ENCODE measurements around the gene SPRR3. TPM values are rescaled to one million over a fixed set of nuclear protein-coding genes. Genes with fewer than 3 reads are reported as not detected.

Gene SPRR3
- total and polyA plus RNA-seq, 4 donors = 0.50 to 1.9 (median 1.2) TPM; not detected in 1

DNA sequence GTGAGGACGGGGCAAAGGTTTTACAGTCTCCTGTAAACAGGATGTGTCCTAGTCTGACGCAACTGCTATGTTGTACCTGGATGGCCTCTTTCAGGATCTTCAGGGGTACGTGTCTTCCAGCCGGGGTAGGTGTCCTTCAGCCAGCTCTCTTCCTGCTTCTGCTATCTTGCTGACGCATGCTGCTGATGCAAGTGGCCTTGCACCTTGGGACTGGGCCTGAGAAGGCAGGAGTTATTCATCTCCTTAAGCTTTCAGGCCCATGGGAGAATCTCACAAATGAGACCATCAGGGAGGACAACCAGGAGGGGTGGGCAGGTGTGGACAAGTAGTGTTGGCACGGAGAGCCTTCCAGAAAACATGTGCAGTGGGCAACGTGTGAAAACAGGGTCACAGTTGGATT, 21.6 kb downstream of the SPRR3 start:
- no peak for ATAC-seq (ENCODE audit: insufficient read depth, low FRiP score)
- Histone ChIP-seq H3K27me3 (ENCODE audit: control insufficient read depth in 3 of 3, insufficient read depth in 3 of 3, low read length in 2 of 3) (no peaks in the 10 kb centered on the region), H3K27ac (ENCODE audit: low read depth in 1 of 2, low read length in 1 of 2) (no peak overlapping the region), H3K4me3 (no peak overlapping the region), H3K9ac (ENCODE audit: insufficient read depth in 1 of 2, low read length in 2 of 2) (no peak overlapping the region), H3K9me3 (ENCODE audit: control insufficient read depth in 4 of 4, insufficient read depth in 3 of 4, low read length in 3 of 4) (peaks cover 0 to 3% (median 0%) of the 10 kb centered on the region in 4 donors), H3K4me1 (ENCODE audit: control insufficient read depth in 5 of 5, insufficient read depth in 5 of 5, low read length in 5 of 5) (no peaks in the 10 kb centered on the region), H3K36me3 (ENCODE audit: control insufficient read depth in 4 of 4, insufficient read depth in 4 of 4, low read length in 4 of 4) (no peaks in the 10 kb centered on the region)
- WGBS, 2 donors = 84 to 91% methylated on average over 7 of the region's 7 CpGs
- DNase-seq = no peak
- TF ChIP-seq, protein P1, sequence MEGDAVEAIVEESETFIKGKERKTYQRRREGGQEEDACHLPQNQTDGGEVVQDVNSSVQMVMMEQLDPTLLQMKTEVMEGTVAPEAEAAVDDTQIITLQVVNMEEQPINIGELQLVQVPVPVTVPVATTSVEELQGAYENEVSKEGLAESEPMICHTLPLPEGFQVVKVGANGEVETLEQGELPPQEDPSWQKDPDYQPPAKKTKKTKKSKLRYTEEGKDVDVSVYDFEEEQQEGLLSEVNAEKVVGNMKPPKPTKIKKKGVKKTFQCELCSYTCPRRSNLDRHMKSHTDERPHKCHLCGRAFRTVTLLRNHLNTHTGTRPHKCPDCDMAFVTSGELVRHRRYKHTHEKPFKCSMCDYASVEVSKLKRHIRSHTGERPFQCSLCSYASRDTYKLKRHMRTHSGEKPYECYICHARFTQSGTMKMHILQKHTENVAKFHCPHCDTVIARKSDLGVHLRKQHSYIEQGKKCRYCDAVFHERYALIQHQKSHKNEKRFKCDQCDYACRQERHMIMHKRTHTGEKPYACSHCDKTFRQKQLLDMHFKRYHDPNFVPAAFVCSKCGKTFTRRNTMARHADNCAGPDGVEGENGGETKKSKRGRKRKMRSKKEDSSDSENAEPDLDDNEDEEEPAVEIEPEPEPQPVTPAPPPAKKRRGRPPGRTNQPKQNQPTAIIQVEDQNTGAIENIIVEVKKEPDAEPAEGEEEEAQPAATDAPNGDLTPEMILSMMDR (IDR thresholded peaks at IDR 0.05; ENCODE audit: control extremely low read depth, extremely low read depth) = no peak

DNA sequence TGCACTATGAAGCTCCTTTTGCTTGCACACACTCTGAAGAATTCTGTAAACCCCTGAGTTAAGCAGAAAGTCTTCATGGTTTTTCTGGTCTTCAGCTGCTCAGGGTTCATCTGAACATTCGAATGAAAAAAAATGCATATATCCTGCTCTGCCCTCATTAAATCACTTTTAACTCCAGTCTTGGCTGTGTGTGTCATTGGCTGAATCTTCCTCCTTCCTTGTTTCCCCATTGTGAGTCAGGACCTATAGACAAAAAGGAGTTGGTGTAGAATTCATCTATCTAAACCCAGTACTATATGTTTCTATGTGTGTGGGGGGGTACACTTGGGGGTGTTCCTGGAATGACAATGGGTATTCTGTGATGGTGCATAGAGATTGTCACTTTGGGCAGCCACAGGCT, 22.9 kb downstream of the SPRR3 start:
- Histone ChIP-seq H3K4me3 (no peak overlapping the region), H3K27me3 (ENCODE audit: control insufficient read depth in 3 of 3, insufficient read depth in 3 of 3, low read length in 2 of 3) (no peaks in the 10 kb centered on the region), H3K9me3 (ENCODE audit: control insufficient read depth in 4 of 4, insufficient read depth in 3 of 4, low read length in 3 of 4) (peaks cover 0 to 5% (median 0%) of the 10 kb centered on the region in 4 donors), H3K36me3 (ENCODE audit: control insufficient read depth in 4 of 4, insufficient read depth in 4 of 4, low read length in 4 of 4) (no peaks in the 10 kb centered on the region), H3K4me1 (ENCODE audit: control insufficient read depth in 5 of 5, insufficient read depth in 5 of 5, low read length in 5 of 5) (no peaks in the 10 kb centered on the region), H3K27ac (ENCODE audit: low read depth in 1 of 2, low read length in 1 of 2) (no peak overlapping the region), H3K9ac (ENCODE audit: insufficient read depth in 1 of 2, low read length in 2 of 2) (no peak overlapping the region)
- DNase-seq (no peak), ATAC-seq (ENCODE audit: insufficient read depth, low FRiP score) (no peak)
- WGBS, 2 donors = 91% methylated on average over 1 of the region's 1 CpG
- TF ChIP-seq, protein P1 (IDR thresholded peaks at IDR 0.05; ENCODE audit: control extremely low read depth, extremely low read depth) = no peak

DNA sequence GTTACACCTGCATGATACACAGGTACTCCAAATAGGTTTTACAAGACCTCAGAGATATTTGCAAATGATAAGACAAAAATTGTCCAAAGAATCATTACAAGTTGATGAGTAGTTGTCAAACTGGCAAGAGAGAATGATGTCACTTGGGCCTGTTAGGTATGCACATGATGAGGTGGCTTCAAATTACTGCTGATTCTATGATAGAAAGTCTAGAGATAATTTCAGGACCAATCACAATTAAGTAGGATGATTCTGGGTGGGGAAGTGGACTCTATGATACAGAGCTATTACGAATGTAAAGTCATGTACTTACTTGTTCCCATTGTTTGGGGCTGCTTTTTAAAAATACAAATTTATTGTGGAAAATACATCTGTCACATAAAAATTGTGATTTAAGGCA, 24.2 kb downstream of the SPRR3 start:
- Histone ChIP-seq H3K9ac (ENCODE audit: insufficient read depth in 1 of 2, low read length in 2 of 2) (no peak overlapping the region), H3K27ac (ENCODE audit: low read depth in 1 of 2, low read length in 1 of 2) (no peak overlapping the region), H3K27me3 (ENCODE audit: control insufficient read depth in 3 of 3, insufficient read depth in 3 of 3, low read length in 2 of 3) (no peaks in the 10 kb centered on the region), H3K36me3 (ENCODE audit: control insufficient read depth in 4 of 4, insufficient read depth in 4 of 4, low read length in 4 of 4) (no peaks in the 10 kb centered on the region), H3K4me1 (ENCODE audit: control insufficient read depth in 5 of 5, insufficient read depth in 5 of 5, low read length in 5 of 5) (no peaks in the 10 kb centered on the region), H3K9me3 (ENCODE audit: control insufficient read depth in 4 of 4, insufficient read depth in 3 of 4, low read length in 3 of 4) (peaks cover 0 to 5% (median 0%) of the 10 kb centered on the region in 4 donors), H3K4me3 (no peak overlapping the region)
- ATAC-seq (ENCODE audit: insufficient read depth, low FRiP score) = no peak
- no peak for DNase-seq
- WGBS, 2 donors = 77 to 85% methylated on average over 1 of the region's 1 CpG
- TF ChIP-seq, protein P1 (IDR thresholded peaks at IDR 0.05; ENCODE audit: control extremely low read depth, extremely low read depth) = no peak

DNA sequence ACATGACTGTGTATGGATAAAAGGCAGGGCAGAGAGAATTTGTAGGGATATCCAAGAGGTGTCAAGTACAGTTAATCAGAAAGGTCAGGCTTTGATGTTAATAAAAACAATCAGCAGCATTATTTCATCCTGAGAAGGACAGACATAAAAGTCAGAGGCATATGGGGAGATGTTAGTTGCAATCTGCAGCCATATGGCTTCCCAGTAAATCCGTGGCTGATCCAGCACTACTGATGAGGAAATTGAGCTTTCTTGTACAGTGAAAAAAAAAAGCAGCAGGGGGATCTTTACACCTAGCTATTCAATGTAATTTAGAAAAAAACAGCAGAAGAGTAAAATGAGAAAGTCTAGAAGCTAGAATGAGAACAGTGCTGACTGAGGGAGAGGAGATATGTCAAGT, 27.2 kb downstream of the SPRR3 start:
- 67 to 75% methylated on average over 1 of the region's 1 CpG for WGBS, 2 donors
- Histone ChIP-seq H3K27me3 (ENCODE audit: control insufficient read depth in 3 of 3, insufficient read depth in 3 of 3, low read length in 2 of 3) (no peaks in the 10 kb centered on the region), H3K9me3 (ENCODE audit: control insufficient read depth in 4 of 4, insufficient read depth in 3 of 4, low read length in 3 of 4) (peaks cover 0 to 5% (median 0%) of the 10 kb centered on the region in 4 donors), H3K9ac (ENCODE audit: insufficient read depth in 1 of 2, low read length in 2 of 2) (no peak overlapping the region), H3K4me3 (no peak overlapping the region), H3K4me1 (ENCODE audit: control insufficient read depth in 5 of 5, insufficient read depth in 5 of 5, low read length in 5 of 5) (no peaks in the 10 kb centered on the region), H3K27ac (ENCODE audit: low read depth in 1 of 2, low read length in 1 of 2) (no peak overlapping the region), H3K36me3 (ENCODE audit: control insufficient read depth in 4 of 4, insufficient read depth in 4 of 4, low read length in 4 of 4) (no peaks in the 10 kb centered on the region)
- TF ChIP-seq, protein P1 (IDR thresholded peaks at IDR 0.05; ENCODE audit: control extremely low read depth, extremely low read depth) = no peak
- DNase-seq (no peak), ATAC-seq (ENCODE audit: insufficient read depth, low FRiP score) (no peak)
